Activated naive CD4-positive, alpha-beta T cell treated with anti-CD3 and anti-CD28 coated beads for 36 hours (primary cell): Measurements from ENCODE around the gene DCAF8. TPM values are rescaled to one million over a fixed set of nuclear protein-coding genes. Genes with fewer than 3 reads are reported as not detected.
A peak's percentile ranks its signal among the peaks of the same experiment; 100 is the strongest.

ENCODE experiments used
- CTCF ChIA-PET: fragments of 350-600 bp; sonication (Branson Sonifier 250); formaldehyde crosslinking; loops from one replicate; lab custom pipeline; 2021; ENCODE audit warnings: antibody characterized with exemption; lab: Charles Lee
- DNase-seq: peaks from one replicate; pipeline ENCODE4 v3.0.0-alpha.2; 2020
- H3K27ac Mint-ChIP-seq: one replicate; pipeline ENCODE4 v1.8.0; 2021; ENCODE audit warnings: mild to moderate bottlenecking, mixed read lengths
- H3K27me3 Mint-ChIP-seq: one replicate; pipeline ENCODE4 v1.8.0; 2021; ENCODE audit warnings: low read depth, mixed read lengths
- H3K36me3 Mint-ChIP-seq: one replicate; pipeline ENCODE4 v1.8.0; 2021; ENCODE audit warnings: low read depth, mixed read lengths
- H3K4me1 Mint-ChIP-seq: one replicate; pipeline ENCODE4 v1.8.0; 2021; ENCODE audit warnings: low read depth, mixed read lengths
- H3K4me3 Mint-ChIP-seq: one replicate; pipeline ENCODE4 v1.8.0; 2021; ENCODE audit warnings: mild to moderate bottlenecking, moderate library complexity, mixed read lengths
- H3K9me3 Mint-ChIP-seq: one replicate; pipeline ENCODE4 v1.8.0; 2021; ENCODE audit warnings: mixed read lengths
- intact Hi-C: fragments of 100-400 bp; cut with micrococcal nuclease; formaldehyde crosslinking; loops from one replicate; pipeline ENCODE4 v1.15.1; 2023
- total RNA-seq, 2 experiments: library from RNA; stranded (reverse); gene quantifications; one replicate each; pipeline ENCODE4 v1.2.3, GENCODE V29; 2021

DCAF8 gene
- total RNA-seq, 2 experiments from 2014 or later: 218 to 226 TPM

- H3K4me3 Mint-ChIP-seq: no peak overlapping the region
- no peak overlapping the region for H3K27ac Mint-ChIP-seq
- H3K4me1 Mint-ChIP-seq: no peaks in the 10 kb centered on the region
- no peak for DNase-seq
- no peaks in the 10 kb centered on the region for H3K27me3 Mint-ChIP-seq
- peaks cover 11% of the 10 kb centered on the region for H3K36me3 Mint-ChIP-seq
- CTCF ChIA-PET: interaction anchor here (5.0 kb wide), 1 partner anchor 30 kb away, joined by 26 read pairs; no protein-coding TSS in a partner anchor
- H3K9me3 Mint-ChIP-seq: no peaks in the 10 kb centered on the region
- intact Hi-C loops: no loop called here
Observed at GRCh38 chr1:160222546-160222945, 39.8 kb downstream of the DCAF8 start.

DNA sequence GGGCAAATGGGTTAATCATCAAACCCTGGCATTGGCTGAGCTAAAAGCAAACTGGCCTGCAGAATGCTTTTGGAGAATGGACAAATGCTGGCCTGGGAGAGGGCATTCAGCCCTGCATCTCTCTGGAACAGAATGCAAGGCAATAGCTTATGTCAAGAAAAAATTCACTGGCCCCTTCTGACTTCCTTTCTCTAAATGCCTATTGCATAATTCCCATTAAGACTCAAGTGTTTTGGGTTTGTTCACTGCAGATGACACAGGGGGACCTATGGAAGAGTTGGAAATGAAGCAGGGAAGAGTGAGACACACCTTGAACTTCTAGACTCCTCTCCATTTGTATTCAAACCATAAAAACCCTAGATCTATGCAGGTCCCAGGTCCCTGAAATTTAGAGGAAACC is 41.3 kb downstream of the DCAF8 start:
- no peaks in the 10 kb centered on the region for H3K27me3 Mint-ChIP-seq
- peaks cover 11% of the 10 kb centered on the region for H3K36me3 Mint-ChIP-seq
- H3K27ac Mint-ChIP-seq: no peak overlapping the region
- H3K4me3 Mint-ChIP-seq: no peak overlapping the region
- no peaks in the 10 kb centered on the region for H3K9me3 Mint-ChIP-seq
- no peaks in the 10 kb centered on the region for H3K4me1 Mint-ChIP-seq
- intact Hi-C loops: no loop called here
- CTCF ChIA-PET: interaction anchor here (3.6 to 5.0 kb wide), 2 partner anchors 28 to 31 kb away, joined by 19 to 26 read pairs; no protein-coding TSS in a partner anchor
- DNase-seq: no peak

DNA sequence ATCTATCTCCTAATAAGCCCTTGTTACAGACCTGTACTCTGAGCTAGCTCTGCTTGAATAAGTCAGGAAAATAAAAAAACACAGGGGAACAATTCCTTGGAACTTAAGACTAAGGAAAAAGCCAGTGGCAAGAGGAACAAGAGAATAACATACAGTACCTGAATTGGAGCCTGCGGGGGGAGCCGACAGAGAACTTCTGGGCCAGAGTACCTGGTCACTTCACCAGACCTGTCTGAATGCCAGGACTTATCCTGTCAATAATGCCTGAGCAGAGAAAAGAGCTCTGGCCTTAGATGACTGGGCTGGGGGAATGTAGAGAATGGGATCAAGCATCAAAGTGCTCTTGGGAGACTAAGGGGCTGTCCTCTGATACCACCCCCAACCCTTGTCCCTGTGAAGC is 42.0 kb downstream of the DCAF8 start:
- CTCF ChIA-PET: interaction anchor here (0.8 to 5.0 kb wide), 9 partner anchors 8 to 156 kb away, joined by 3 to 26 read pairs (median 5); no protein-coding TSS in a partner anchor
- intact Hi-C loops: no loop called here
- Mint-ChIP-seq H3K4me1 (no peaks in the 10 kb centered on the region), H3K36me3 (peaks cover 14% of the 10 kb centered on the region), H3K4me3 (no peak overlapping the region), H3K27me3 (no peaks in the 10 kb centered on the region), H3K27ac (peak overlapping the region; percentile 34), H3K9me3 (no peaks in the 10 kb centered on the region)
- DNase-seq: no peak

- H3K27me3 Mint-ChIP-seq: no peaks in the 10 kb centered on the region
- CTCF ChIA-PET: interaction anchor here (0.9 to 5.0 kb wide), 10 partner anchors 9 to 158 kb away, joined by 4 to 26 read pairs (median 4); no protein-coding TSS in a partner anchor
- peaks cover 10% of the 10 kb centered on the region for H3K36me3 Mint-ChIP-seq
- H3K4me1 Mint-ChIP-seq: no peaks in the 10 kb centered on the region
- no peak for DNase-seq
- H3K27ac Mint-ChIP-seq: no peak overlapping the region
- no peak overlapping the region for H3K4me3 Mint-ChIP-seq
- H3K9me3 Mint-ChIP-seq: no peaks in the 10 kb centered on the region
- intact Hi-C loops: no loop called here
Observed at GRCh38 chr1:160219062-160219929, 43.1 kb downstream of the DCAF8 start.

GRCh38 chr1:160217481-160218051 is 44.8 kb downstream of the DCAF8 start:
- peaks cover 12% of the 10 kb centered on the region for H3K36me3 Mint-ChIP-seq
- intact Hi-C loops: no loop called here
- peak overlapping the region; percentile 15 for H3K27ac Mint-ChIP-seq
- H3K4me3 Mint-ChIP-seq: no peak overlapping the region
- no peaks in the 10 kb centered on the region for H3K9me3 Mint-ChIP-seq
- no peak for DNase-seq
- H3K4me1 Mint-ChIP-seq: no peaks in the 10 kb centered on the region
- CTCF ChIA-PET: interaction anchor here (0.6 to 3.6 kb wide), 2 partner anchors 25 to 171 kb away, joined by 3 to 19 read pairs; no protein-coding TSS in a partner anchor
- no peaks in the 10 kb centered on the region for H3K27me3 Mint-ChIP-seq

- H3K4me1 Mint-ChIP-seq: peaks cover 2% of the 10 kb centered on the region
- H3K27ac Mint-ChIP-seq: no peak overlapping the region
- no peak for DNase-seq
- no peaks in the 10 kb centered on the region for H3K9me3 Mint-ChIP-seq
- CTCF ChIA-PET: interaction anchor here (1.2 kb wide), 1 partner anchor 23 kb away, joined by 3 read pairs; no protein-coding TSS in a partner anchor
- peaks cover 12% of the 10 kb centered on the region for H3K36me3 Mint-ChIP-seq
- no peaks in the 10 kb centered on the region for H3K27me3 Mint-ChIP-seq
- intact Hi-C loops: no loop called here
- H3K4me3 Mint-ChIP-seq: no peak overlapping the region
Observed at GRCh38 chr1:160216301-160216700, 46.0 kb downstream of the DCAF8 start.

DNA sequence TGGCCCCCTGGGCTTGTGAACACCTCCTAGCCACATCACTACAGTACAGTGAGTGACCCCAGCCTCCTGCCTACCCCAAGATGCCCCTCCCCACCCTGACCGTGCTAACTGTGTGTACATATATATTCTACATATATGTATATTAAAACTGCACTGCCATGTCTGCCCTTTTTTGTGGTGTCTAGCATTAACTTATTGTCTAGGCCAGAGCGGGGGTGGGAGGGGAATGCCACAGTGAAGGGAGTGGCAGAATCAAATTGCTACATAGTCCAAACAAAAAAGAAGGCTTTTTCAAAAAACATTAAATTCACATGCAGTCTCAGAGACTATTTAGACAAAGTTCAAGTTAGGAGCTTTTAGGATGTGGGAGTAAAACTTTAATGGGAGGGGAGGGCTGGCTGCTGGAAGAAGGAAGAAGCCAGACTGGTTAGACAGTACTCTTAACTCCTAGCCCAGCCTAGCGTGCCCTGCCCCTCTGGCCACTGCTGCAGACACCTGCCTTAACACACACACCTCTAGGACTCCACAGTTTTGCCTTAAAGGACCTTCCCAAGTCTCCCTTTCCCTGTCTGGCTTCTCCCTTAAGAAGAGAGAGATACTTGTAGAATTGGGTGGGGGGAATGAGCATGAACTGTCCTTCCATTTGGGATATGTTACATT is 47.7 kb downstream of the DCAF8 start:
- CTCF ChIA-PET: no interaction called here
- H3K4me1 Mint-ChIP-seq: peaks cover 14% of the 10 kb centered on the region
- no peak for DNase-seq
- no peaks in the 10 kb centered on the region for H3K27me3 Mint-ChIP-seq
- intact Hi-C loops: no loop called here
- no peak overlapping the region for H3K4me3 Mint-ChIP-seq
- H3K9me3 Mint-ChIP-seq: no peaks in the 10 kb centered on the region
- peaks cover 14% of the 10 kb centered on the region for H3K36me3 Mint-ChIP-seq
- no peak overlapping the region for H3K27ac Mint-ChIP-seq

DNA sequence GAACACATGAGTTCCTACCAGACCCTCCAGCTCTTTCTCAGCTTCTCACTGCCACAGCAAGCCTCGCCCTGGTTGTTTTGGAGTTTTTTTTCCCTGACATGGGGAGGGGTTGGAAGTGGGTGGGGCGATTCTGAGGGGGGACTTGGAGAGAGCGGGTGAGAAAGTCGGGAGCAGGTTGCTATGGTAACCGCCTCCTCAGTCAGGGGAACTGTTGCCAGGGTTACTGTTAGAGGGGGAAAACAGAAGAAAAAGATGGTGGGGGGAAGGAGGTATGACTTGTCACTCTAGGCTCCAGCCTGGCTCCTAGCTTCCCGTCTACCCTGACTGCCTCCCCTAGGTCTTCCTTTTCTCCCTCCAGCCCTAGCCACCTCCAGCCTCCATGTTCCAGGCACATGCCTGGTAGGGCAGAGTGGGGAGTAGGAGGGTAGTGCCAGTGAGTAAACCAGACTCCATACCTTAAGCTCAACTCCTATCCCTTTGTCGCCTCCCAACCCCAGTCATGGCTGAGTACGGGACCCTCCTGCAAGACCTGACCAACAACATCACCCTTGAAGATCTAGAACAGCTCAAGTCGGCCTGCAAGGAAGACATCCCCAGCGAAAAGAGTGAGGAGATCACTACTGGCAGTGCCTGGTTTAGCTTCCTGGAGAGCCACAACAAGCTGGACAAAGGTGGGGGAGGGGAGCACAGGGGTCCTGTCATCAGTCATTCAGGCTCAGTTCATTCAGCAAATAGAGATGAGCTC is 51.1 kb downstream of the DCAF8 start:
- peak overlapping the region; percentile 10 for H3K27ac Mint-ChIP-seq
- H3K9me3 Mint-ChIP-seq: no peaks in the 10 kb centered on the region
- no peak for DNase-seq
- peaks cover 39% of the 10 kb centered on the region for H3K4me1 Mint-ChIP-seq
- H3K4me3 Mint-ChIP-seq: no peak overlapping the region
- CTCF ChIA-PET: interaction anchor here (1.0 to 3.2 kb wide), 3 partner anchors 18 to 80 kb away, joined by 3 to 12 read pairs (median 6); no protein-coding TSS in a partner anchor
- intact Hi-C loops: no loop called here
- H3K27me3 Mint-ChIP-seq: no peaks in the 10 kb centered on the region
- peaks cover 23% of the 10 kb centered on the region for H3K36me3 Mint-ChIP-seq

DNA sequence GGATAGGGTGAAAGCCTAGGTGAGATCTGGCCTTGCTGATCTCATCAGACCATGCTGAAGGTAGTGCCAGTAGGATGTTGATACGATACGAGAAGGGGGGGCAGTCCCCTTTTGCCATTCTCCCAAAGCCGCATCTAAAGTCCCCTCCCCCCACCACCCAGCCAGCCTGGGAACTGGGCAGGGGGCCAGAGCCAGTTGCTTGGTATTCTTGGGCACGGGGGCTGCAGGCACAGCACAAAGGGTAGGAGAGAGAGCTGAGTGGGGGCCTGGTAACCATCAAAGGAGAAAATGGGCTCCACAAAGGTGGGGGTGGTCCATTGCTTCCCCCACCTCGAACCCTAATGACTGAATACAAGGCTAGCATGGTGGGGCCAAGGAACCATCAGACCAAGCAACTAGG is 51.8 kb downstream of the DCAF8 start:
- Mint-ChIP-seq H3K27ac (peak overlapping the region; percentile 41), H3K27me3 (no peaks in the 10 kb centered on the region), H3K4me3 (no peak overlapping the region), H3K9me3 (no peaks in the 10 kb centered on the region), H3K4me1 (peaks cover 42% of the 10 kb centered on the region), H3K36me3 (peaks cover 25% of the 10 kb centered on the region)
- intact Hi-C loops: no loop called here
- DNase-seq: no peak
- CTCF ChIA-PET: interaction anchor here (1.0 to 3.2 kb wide), 3 partner anchors 17 to 81 kb away, joined by 3 to 12 read pairs (median 6); no protein-coding TSS in a partner anchor

DNA sequence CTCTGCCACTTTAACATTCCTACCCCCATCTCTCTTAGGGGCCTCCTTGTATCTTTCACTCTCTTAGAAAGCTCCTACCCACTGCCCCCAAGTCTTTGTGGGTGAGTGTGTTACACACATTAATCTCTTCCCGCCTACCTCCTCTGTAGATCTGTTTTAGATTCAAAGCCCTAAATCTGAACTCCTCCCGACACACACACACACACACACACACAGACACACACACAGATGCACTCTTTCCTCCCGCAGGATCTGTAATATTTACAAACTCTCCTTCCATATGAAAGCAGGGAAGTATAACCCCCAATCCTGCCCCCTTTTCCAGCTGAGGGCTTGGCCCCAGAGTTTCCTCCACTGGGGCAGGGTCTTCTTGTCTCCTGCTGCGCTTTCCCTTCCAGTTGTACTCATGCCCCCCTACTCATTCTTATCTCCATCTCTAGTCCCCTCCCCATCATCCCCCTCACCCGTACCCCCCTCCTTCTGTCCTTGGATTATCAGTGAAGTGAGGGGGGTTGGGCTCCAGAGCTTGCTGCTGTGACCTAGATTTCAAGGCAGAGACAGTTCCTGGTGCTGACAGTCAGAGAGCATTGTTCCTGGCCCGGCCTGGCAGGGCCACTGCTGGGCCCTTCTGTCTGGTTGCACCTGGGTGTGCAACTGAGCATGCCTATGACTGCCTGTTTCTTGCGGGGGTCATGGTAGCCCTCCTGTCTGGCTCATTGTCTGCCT is 52.9 kb downstream of the DCAF8 start:
- Mint-ChIP-seq H3K36me3 (peaks cover 23% of the 10 kb centered on the region), H3K4me3 (no peak overlapping the region), H3K4me1 (peaks cover 46% of the 10 kb centered on the region), H3K27me3 (no peaks in the 10 kb centered on the region), H3K9me3 (no peaks in the 10 kb centered on the region), H3K27ac (peak overlapping the region; percentile 48)
- DNase-seq: no peak
- CTCF ChIA-PET: no interaction called here
- intact Hi-C loops: loop anchor here (5.0 kb wide), 1 partner anchor 287 kb away; no protein-coding TSS in a partner anchor
